Liver (tissue), 9 donors: Measurements from ENCODE around the gene KIAA1217. TPM values are rescaled to one million over a fixed set of nuclear protein-coding genes. Genes with fewer than 3 reads are reported as not detected.
A peak's percentile ranks its signal among the peaks of the same experiment; 100 is the strongest.
"Not testable (repeated sequence)": the region's sequence is repeated elsewhere in the genome, so short reads cannot be mapped to it uniquely, and the experiment has no call there.

Experiments used
- DNase-seq: peaks from one replicate; pipeline ENCODE4 v3.0.0-alpha.2; 2017; ENCODE audit warnings: low spot score
- H3K27ac ChIP-seq, 2 donors: one replicate each; pipeline ENCODE4 v1.7.0; 2013; ENCODE audit warnings: inconsistent platforms in 2 of 2, low read length in 2 of 2, control low read depth in 1 of 2, low read depth in 1 of 2, mild to moderate bottlenecking in 1 of 2
- H3K27me3 ChIP-seq, 4 donors: one replicate each; pipeline versions ENCODE4 v1.6.1 to v1.7.0; 2013; ENCODE audit warnings: low read length in 3 of 4, inconsistent platforms in 1 of 4, mild to moderate bottlenecking in 1 of 4, moderate library complexity in 1 of 4; ENCODE audit not compliant: control insufficient read depth in 4 of 4, insufficient read depth in 4 of 4
- H3K36me3 ChIP-seq, 4 donors: one replicate each; pipeline versions ENCODE4 v1.6.1 to v1.7.0; 2013; ENCODE audit warnings: low read length in 3 of 4, mild to moderate bottlenecking in 3 of 4, low read depth in 1 of 4, moderate library complexity in 1 of 4; ENCODE audit not compliant: control insufficient read depth in 4 of 4, insufficient read depth in 3 of 4
- H3K4me1 ChIP-seq, 4 donors: one replicate each; pipeline versions ENCODE4 v1.6.1 to v1.7.0; 2013; ENCODE audit warnings: low read length in 3 of 4, mild to moderate bottlenecking in 3 of 4, moderate library complexity in 1 of 4; ENCODE audit not compliant: control insufficient read depth in 4 of 4, insufficient read depth in 4 of 4
- H3K4me3 ChIP-seq, 3 donors: one replicate each; pipeline versions ENCODE4 v1.6.1 to v1.7.0; 2013; ENCODE audit warnings: low read length in 3 of 3, control low read depth in 1 of 3, low read depth in 1 of 3, mild to moderate bottlenecking in 1 of 3
- H3K9ac ChIP-seq, 2 donors: one replicate each; pipeline ENCODE4 v1.7.0; 2013; ENCODE audit warnings: low read length in 2 of 2, mild to moderate bottlenecking in 2 of 2, moderate library complexity in 2 of 2, control low read depth in 1 of 2, low read depth in 1 of 2
- H3K9me3 ChIP-seq, 4 donors: one replicate each; pipeline versions ENCODE4 v1.6.1 to v1.7.0; 2013; ENCODE audit warnings: low read length in 3 of 4; ENCODE audit not compliant: control insufficient read depth in 4 of 4
- ATF3 ChIP-seq: IDR thresholded peaks from 2 replicates; pipeline ENCODE4 v1.6.1; 2016; ENCODE audit warnings: antibody characterized with exemption
- EGR1 ChIP-seq, 2 donors: IDR thresholded peaks; 2 replicates each; pipeline ENCODE4 v1.6.1; 2016 to 2018; ENCODE audit warnings: antibody characterized with exemption in 2 of 2, low read depth in 2 of 2
- FOXA1 ChIP-seq: IDR thresholded peaks from 2 replicates; pipeline ENCODE4 v1.6.1; 2016; ENCODE audit warnings: antibody characterized with exemption
- FOXA2 ChIP-seq: IDR thresholded peaks from 2 replicates; pipeline ENCODE4 v1.6.1; 2016; ENCODE audit warnings: antibody characterized with exemption
- GABPA ChIP-seq, 2 donors: IDR thresholded peaks in 1 of 2; conservative IDR thresholded peaks in 1 of 2; 2 replicates each; pipeline ENCODE4 v1.6.1; 2016; ENCODE audit warnings: antibody characterized with exemption in 2 of 2, mild to moderate bottlenecking in 1 of 2, moderate library complexity in 1 of 2
- HNF4A ChIP-seq, 2 donors: conservative IDR thresholded peaks; 2 replicates each; pipeline ENCODE4 v1.6.1; 2016; ENCODE audit warnings: antibody characterized with exemption in 2 of 2, mild to moderate bottlenecking in 2 of 2
- HNF4G ChIP-seq: IDR thresholded peaks from 2 replicates; pipeline ENCODE4 v1.6.1; 2016; ENCODE audit warnings: antibody characterized with exemption
- JUND ChIP-seq, 2 donors: IDR thresholded peaks; 2 replicates each; pipeline ENCODE4 v1.6.1; 2016; ENCODE audit warnings: antibody characterized with exemption in 2 of 2
- NR2F2 ChIP-seq: IDR thresholded peaks from 2 replicates; pipeline ENCODE4 v1.6.1; 2016; ENCODE audit warnings: antibody characterized with exemption
- RAD21 ChIP-seq, 2 donors: IDR thresholded peaks; 2 replicates each; pipeline ENCODE4 v1.6.1; 2016; ENCODE audit warnings: antibody characterized with exemption in 2 of 2, mild to moderate bottlenecking in 2 of 2
- RXRA ChIP-seq, 2 donors: IDR thresholded peaks; 2 replicates each; pipeline ENCODE4 v1.6.1; 2017 to 2018; ENCODE audit warnings: antibody characterized with exemption in 2 of 2, mild to moderate bottlenecking in 1 of 2
- SP1 ChIP-seq: IDR thresholded peaks from 2 replicates; pipeline ENCODE4 v1.6.1; 2018; ENCODE audit warnings: antibody characterized with exemption, mild to moderate bottlenecking
- TAF1 ChIP-seq: conservative IDR thresholded peaks from 2 replicates; pipeline ENCODE4 v1.6.1; 2016; ENCODE audit warnings: antibody characterized with exemption, mild to moderate bottlenecking
- YY1 ChIP-seq: IDR thresholded peaks from 2 replicates; pipeline ENCODE4 v1.6.1; 2016; ENCODE audit warnings: antibody characterized with exemption, mild to moderate bottlenecking
- ZBTB33 ChIP-seq: IDR thresholded peaks from 2 replicates; pipeline ENCODE4 v1.6.1; 2016; ENCODE audit warnings: antibody characterized with exemption
- WGBS: extraction: QIAGEN DNeasy Blood & Tissue Kit; methylation state at CpG from one replicate; pipeline ENCODE4 v1.1.7; 2013; 5-methylcytosine and 5-hydroxymethylcytosine counted together
- polyA plus RNA-seq, 2 donors: library from polyadenylated mRNA; stranded (reverse) in 1 of 2; unstranded in 1 of 2; fragments of 200-250 nt in 1 of 2; fragments of >200 nt in 1 of 2; fragmentation: Nextera tagmentation in 1 of 2; extraction: Ambion mirVana in 1 of 2; gene quantifications; one replicate each; pipeline versions ENCODE4 v1.2.1 to v1.2.3, GENCODE V29; 2013 to 2015
- total RNA-seq, 2 donors: library from RNA; depleted of rRNA; stranded (reverse); fragments of >200 nt; gene quantifications; one replicate each; pipeline ENCODE4 v1.2.3, GENCODE V29; 2014
- TF ChIP-seq, protein P1 (sequence below): fragments of 150-350 bp; IDR thresholded peaks from 2 replicates; pipeline ENCODE4 v1.5.1; 2017; ENCODE audit warnings: improper control_type of control experiment, low read depth, low read length; ENCODE audit not compliant: missing input control
- TF ChIP-seq, protein P2 (sequence below): IDR thresholded peaks from 2 replicates; pipeline ENCODE4 v1.6.1; 2016; ENCODE audit warnings: antibody characterized with exemption
- TF ChIP-seq, protein P3 (sequence below): IDR thresholded peaks from 2 replicates; pipeline ENCODE4 v1.6.1; 2016; ENCODE audit warnings: antibody characterized with exemption, mild to moderate bottlenecking
- donor health status: healthy.
- donor health status: healthy.
- donor health status: healthy.
- donor health status: healthy.
- donor health status: healthy.

The KIAA1217 gene
- total and polyA plus RNA-seq, 4 donors, result 4.5 to 12.8 (median 6.8) TPM

- TF ChIP-seq, protein P1, sequence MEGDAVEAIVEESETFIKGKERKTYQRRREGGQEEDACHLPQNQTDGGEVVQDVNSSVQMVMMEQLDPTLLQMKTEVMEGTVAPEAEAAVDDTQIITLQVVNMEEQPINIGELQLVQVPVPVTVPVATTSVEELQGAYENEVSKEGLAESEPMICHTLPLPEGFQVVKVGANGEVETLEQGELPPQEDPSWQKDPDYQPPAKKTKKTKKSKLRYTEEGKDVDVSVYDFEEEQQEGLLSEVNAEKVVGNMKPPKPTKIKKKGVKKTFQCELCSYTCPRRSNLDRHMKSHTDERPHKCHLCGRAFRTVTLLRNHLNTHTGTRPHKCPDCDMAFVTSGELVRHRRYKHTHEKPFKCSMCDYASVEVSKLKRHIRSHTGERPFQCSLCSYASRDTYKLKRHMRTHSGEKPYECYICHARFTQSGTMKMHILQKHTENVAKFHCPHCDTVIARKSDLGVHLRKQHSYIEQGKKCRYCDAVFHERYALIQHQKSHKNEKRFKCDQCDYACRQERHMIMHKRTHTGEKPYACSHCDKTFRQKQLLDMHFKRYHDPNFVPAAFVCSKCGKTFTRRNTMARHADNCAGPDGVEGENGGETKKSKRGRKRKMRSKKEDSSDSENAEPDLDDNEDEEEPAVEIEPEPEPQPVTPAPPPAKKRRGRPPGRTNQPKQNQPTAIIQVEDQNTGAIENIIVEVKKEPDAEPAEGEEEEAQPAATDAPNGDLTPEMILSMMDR, result no peak
- no peak for TF ChIP-seq TAF1
- no peak for TF ChIP-seq FOXA1
- TF ChIP-seq, protein P2, sequence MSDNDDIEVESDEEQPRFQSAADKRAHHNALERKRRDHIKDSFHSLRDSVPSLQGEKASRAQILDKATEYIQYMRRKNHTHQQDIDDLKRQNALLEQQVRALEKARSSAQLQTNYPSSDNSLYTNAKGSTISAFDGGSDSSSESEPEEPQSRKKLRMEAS, result no peak
- peak; percentile 28 for TF ChIP-seq YY1
- peak in 1 of 2 donors; percentile 84 for TF ChIP-seq JUND (IDR thresholded peaks at IDR 0.05)
Measured at GRCh38 chr10:24442234-24442633, 233.3 kb downstream of the KIAA1217 start (continued).

- H3K27me3 ChIP-seq, DNase-seq, H3K4me3 ChIP-seq, H3K9ac ChIP-seq, H3K9me3 ChIP-seq, H3K36me3 ChIP-seq: not testable (repeated sequence)
- peak overlapping the region in 1 of 2 donors; percentile 45 for H3K27ac ChIP-seq
- 46% methylated on average over 2 of the region's 2 CpGs for WGBS
- TF ChIP-seq SP1, result peak; percentile 24
- peak in 1 of 2 donors; percentile 24 for TF ChIP-seq HNF4A (conservative IDR thresholded peaks at IDR 0.05)
- peak; percentile 19 to 49 for TF ChIP-seq RXRA (IDR thresholded peaks at IDR 0.05)
- H3K4me1 ChIP-seq, result peaks cover 9 to 27% (median 18%) of the 10 kb centered on the region in 4 donors
Measured at GRCh38 chr10:24442641-24443174, 233.8 kb downstream of the KIAA1217 start.

- Histone ChIP-seq H3K9ac (no peak overlapping the region), H3K9me3 (no peaks in the 10 kb centered on the region), H3K4me1 (peaks cover 9 to 27% (median 19%) of the 10 kb centered on the region in 4 donors), H3K4me3 (no peak overlapping the region), H3K36me3 (no peaks in the 10 kb centered on the region), H3K27me3 (no peaks in the 10 kb centered on the region), H3K27ac (no peak overlapping the region)
- DNase-seq, result no peak
- TF ChIP-seq JUND (IDR thresholded peaks at IDR 0.05) (no peak), RAD21 (IDR thresholded peaks at IDR 0.05) (no peak), SP1 (no peak), GABPA (IDR thresholded peaks at IDR 0.05 in 1 of 2, conservative IDR thresholded peaks at IDR 0.05 in 1 of 2) (no peak), NR2F2 (no peak), HNF4A (conservative IDR thresholded peaks at IDR 0.05) (no peak), HNF4G (no peak), YY1 (no peak), ATF3 (no peak), ZBTB33 (no peak), FOXA1 (no peak), TAF1 (no peak), EGR1 (IDR thresholded peaks at IDR 0.05; ENCODE audit: low read depth in 2 of 2) (no peak), RXRA (IDR thresholded peaks at IDR 0.05) (no peak), FOXA2 (no peak)
- TF ChIP-seq, protein P1, result no peak
- TF ChIP-seq, protein P3, sequence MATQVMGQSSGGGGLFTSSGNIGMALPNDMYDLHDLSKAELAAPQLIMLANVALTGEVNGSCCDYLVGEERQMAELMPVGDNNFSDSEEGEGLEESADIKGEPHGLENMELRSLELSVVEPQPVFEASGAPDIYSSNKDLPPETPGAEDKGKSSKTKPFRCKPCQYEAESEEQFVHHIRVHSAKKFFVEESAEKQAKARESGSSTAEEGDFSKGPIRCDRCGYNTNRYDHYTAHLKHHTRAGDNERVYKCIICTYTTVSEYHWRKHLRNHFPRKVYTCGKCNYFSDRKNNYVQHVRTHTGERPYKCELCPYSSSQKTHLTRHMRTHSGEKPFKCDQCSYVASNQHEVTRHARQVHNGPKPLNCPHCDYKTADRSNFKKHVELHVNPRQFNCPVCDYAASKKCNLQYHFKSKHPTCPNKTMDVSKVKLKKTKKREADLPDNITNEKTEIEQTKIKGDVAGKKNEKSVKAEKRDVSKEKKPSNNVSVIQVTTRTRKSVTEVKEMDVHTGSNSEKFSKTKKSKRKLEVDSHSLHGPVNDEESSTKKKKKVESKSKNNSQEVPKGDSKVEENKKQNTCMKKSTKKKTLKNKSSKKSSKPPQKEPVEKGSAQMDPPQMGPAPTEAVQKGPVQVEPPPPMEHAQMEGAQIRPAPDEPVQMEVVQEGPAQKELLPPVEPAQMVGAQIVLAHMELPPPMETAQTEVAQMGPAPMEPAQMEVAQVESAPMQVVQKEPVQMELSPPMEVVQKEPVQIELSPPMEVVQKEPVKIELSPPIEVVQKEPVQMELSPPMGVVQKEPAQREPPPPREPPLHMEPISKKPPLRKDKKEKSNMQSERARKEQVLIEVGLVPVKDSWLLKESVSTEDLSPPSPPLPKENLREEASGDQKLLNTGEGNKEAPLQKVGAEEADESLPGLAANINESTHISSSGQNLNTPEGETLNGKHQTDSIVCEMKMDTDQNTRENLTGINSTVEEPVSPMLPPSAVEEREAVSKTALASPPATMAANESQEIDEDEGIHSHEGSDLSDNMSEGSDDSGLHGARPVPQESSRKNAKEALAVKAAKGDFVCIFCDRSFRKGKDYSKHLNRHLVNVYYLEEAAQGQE, result no peak
- TF ChIP-seq, protein P2, result no peak
- 91% methylated on average over 4 of the region's 4 CpGs for WGBS
Measured at GRCh38 chr10:24444337-24444736, 235.4 kb downstream of the KIAA1217 start.
